GM10266 (cell line): ENCODE measurements around the gene SERBP1.

Experiments
- DNase-seq: peaks from one replicate; pipeline ENCODE4 v3.0.0; 2012; ENCODE audit errors: extremely low spot score
- TF ChIP-seq, protein P1 (sequence below): IDR thresholded peaks from 2 replicates; pipeline ENCODE4 v1.5.1; 2012; ENCODE audit warnings: mild to moderate bottlenecking, low read depth; ENCODE audit not compliant: control insufficient read depth, insufficient read depth; ENCODE audit errors: missing control alignments

Gene SERBP1

DNA sequence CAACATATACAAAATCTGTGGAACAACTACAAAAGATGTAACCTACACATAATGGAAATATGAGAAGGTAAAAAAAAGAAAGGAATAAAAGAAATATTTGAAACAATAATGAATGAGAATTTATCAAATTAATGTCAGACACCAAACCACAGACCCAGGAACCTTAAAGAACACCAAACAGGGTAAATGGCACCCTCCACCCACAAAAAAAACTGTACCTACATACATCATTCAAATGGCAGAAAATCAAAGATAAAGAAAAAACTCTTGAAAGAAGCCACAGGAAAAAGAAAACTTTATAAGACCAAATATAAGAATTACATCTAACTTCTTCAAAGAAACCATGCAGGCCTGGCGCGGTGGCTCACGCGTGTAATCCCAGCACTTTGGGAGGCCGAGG, 68.6 kb downstream of the SERBP1 start:
- TF ChIP-seq, protein P1, sequence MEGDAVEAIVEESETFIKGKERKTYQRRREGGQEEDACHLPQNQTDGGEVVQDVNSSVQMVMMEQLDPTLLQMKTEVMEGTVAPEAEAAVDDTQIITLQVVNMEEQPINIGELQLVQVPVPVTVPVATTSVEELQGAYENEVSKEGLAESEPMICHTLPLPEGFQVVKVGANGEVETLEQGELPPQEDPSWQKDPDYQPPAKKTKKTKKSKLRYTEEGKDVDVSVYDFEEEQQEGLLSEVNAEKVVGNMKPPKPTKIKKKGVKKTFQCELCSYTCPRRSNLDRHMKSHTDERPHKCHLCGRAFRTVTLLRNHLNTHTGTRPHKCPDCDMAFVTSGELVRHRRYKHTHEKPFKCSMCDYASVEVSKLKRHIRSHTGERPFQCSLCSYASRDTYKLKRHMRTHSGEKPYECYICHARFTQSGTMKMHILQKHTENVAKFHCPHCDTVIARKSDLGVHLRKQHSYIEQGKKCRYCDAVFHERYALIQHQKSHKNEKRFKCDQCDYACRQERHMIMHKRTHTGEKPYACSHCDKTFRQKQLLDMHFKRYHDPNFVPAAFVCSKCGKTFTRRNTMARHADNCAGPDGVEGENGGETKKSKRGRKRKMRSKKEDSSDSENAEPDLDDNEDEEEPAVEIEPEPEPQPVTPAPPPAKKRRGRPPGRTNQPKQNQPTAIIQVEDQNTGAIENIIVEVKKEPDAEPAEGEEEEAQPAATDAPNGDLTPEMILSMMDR = no peak

DNA sequence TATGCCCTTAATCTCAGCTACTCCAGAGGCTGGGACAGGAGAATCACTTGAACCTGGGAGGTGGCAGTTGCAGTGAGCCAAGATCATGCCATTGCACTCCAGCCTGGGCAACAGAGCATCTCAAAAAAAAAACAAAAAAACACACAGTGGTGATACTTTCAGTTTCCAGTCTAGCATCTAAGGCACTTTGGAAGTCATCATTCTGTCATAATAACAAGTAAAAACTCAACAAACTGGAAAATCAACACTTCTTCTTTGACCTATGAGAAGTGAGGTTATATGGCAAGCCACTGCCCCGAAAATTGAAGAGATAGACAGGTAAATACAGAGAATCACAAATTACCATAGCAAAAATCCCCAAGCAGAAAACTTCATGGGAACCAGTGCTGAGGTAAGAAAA, 70.6 kb downstream of the SERBP1 start:
- DNase-seq = no peak
- TF ChIP-seq, protein P1 = no peak

More for the DNA sequence above, 68.6 kb downstream of the SERBP1 start:
- DNase-seq = no peak
